A673 (cell line): ENCODE measurements around the gene KCNIP3. TPM values are rescaled to one million over a fixed set of nuclear protein-coding genes. Genes with fewer than 3 reads are reported as not detected.

Experiments
- BruUV-seq: library from RNA; stranded (reverse); fragments of 400-500 nt; replicated peaks from 2 replicates; lab custom pipeline; 2021; lab: Mats Ljungman, UMichigan
- CTCF ChIA-PET: fragments of 300-600 bp; sonication (Branson Sonifier 250); formaldehyde crosslinking; loops from one replicate; lab custom pipeline; 2022; ENCODE audit warnings: antibody characterized with exemption; lab: Charles Lee
- POLR2A ChIA-PET: fragments of 300-600 bp; sonication (Branson Sonifier 250); formaldehyde crosslinking; loops from one replicate; lab custom pipeline; 2022; ENCODE audit warnings: antibody characterized with exemption; ENCODE audit not compliant: low non-redundant PET; lab: Charles Lee
- DNase-seq: peaks from one replicate; pipeline ENCODE4 v3.0.0-alpha.2; 2015; ENCODE audit warnings: low spot score
- H3K27ac ChIP-seq: fragments of 200-600 bp; sonication (generic); 2 replicates; pipeline ENCODE4 v1.5.1; 2016; ENCODE audit warnings: mixed run types, low read depth, mild to moderate bottlenecking, mixed read lengths, antibody characterized with exemption, low read length; ENCODE audit not compliant: poor library complexity, severe bottlenecking
- H3K27me3 ChIP-seq: fragments of 200-600 bp; sonication (generic); replicated peaks from 2 replicates; pipeline ENCODE4 v1.6.1; 2017; ENCODE audit warnings: mixed run types, low read depth, mild to moderate bottlenecking, mixed read lengths, antibody characterized with exemption, low read length; ENCODE audit not compliant: insufficient read depth, poor library complexity
- H3K36me3 ChIP-seq: fragments of 200-600 bp; sonication (generic); 2 replicates; pipeline ENCODE4 v1.6.1; 2016; ENCODE audit warnings: mixed run types, mild to moderate bottlenecking, mixed read lengths, antibody characterized with exemption, low read length; ENCODE audit not compliant: insufficient read depth, poor library complexity, severe bottlenecking
- H3K4me1 ChIP-seq: fragments of 200-600 bp; sonication (generic); 2 replicates; pipeline ENCODE4 v1.6.1; 2017; ENCODE audit warnings: mixed run types, mild to moderate bottlenecking, mixed read lengths, antibody characterized with exemption, low read length; ENCODE audit not compliant: insufficient read depth, poor library complexity, severe bottlenecking
- H3K4me3 ChIP-seq: fragments of 200-600 bp; sonication (generic); 2 replicates; pipeline ENCODE4 v1.5.1; 2016; ENCODE audit warnings: low read depth, mixed run types, mild to moderate bottlenecking, mixed read lengths, low read length; ENCODE audit not compliant: poor library complexity, severe bottlenecking
- H3K9me3 ChIP-seq: fragments of 200-600 bp; sonication (generic); 2 replicates; pipeline ENCODE4 v1.6.1; 2016; ENCODE audit warnings: mixed run types, low read depth, mild to moderate bottlenecking, mixed read lengths, antibody characterized with exemption, low read length; ENCODE audit not compliant: poor library complexity, severe bottlenecking
- CTCF ChIP-seq: fragments of 300-800, 200-600 bp; sonication (generic); conservative IDR thresholded peaks from 2 replicates; pipeline ENCODE4 v1.5.1; 2017; ENCODE audit warnings: low read depth, mild to moderate bottlenecking, antibody characterized with exemption, low read length, moderate library complexity, mixed read lengths
- EZH2 ChIP-seq: fragments of 200-600 bp; sonication (generic); IDR thresholded peaks from 2 replicates; pipeline ENCODE4 v1.6.1; 2017; ENCODE audit warnings: borderline replicate concordance, low read depth, mild to moderate bottlenecking, mixed read lengths, antibody characterized with exemption, low read length; ENCODE audit not compliant: poor library complexity, severe bottlenecking
- intact Hi-C: fragments of 100-400 bp; cut with micrococcal nuclease; formaldehyde crosslinking; loops from one replicate; pipeline ENCODE4 v1.10.0; 2022; ENCODE audit not compliant: unreplicated experiment
- total RNA-seq: library from RNA; stranded (reverse); gene quantifications from 2 replicates; pipeline ENCODE4 v1.2.3, GENCODE V29; 2021

Gene KCNIP3
- total RNA-seq, 1 experiment from 2014 or later = 0.45 TPM

GRCh38 chr2:95300450-95300849, 3.3 kb downstream of the KCNIP3 start:
- H3K9me3 ChIP-seq = no peaks in the 10 kb centered on the region
- no peak for DNase-seq

GRCh38 chr2:95301186-95301585, 4.0 kb downstream of the KCNIP3 start:
- Histone ChIP-seq H3K36me3 (no peaks in the 10 kb centered on the region), H3K9me3 (no peaks in the 10 kb centered on the region), H3K4me1 (no peaks in the 10 kb centered on the region), H3K4me3 (no peak overlapping the region), H3K27ac (no peak overlapping the region), H3K27me3 (no peaks in the 10 kb centered on the region)
- intact Hi-C loops = no loop called here
- ChIA-PET POLR2A (no interaction called here), CTCF (no interaction called here)
- no peak for DNase-seq
- no peak for TF ChIP-seq EZH2
- TF ChIP-seq CTCF = no peak
- no TSS peak for BruUV-seq

More at GRCh38 chr2:95300450-95300849, 3.3 kb downstream of the KCNIP3 start:
- Histone ChIP-seq H3K4me3 (no peak overlapping the region), H3K27ac (no peak overlapping the region), H3K36me3 (no peaks in the 10 kb centered on the region), H3K4me1 (no peaks in the 10 kb centered on the region), H3K27me3 (no peaks in the 10 kb centered on the region)
- intact Hi-C loops = no loop called here
- TF ChIP-seq CTCF (no peak), EZH2 (no peak)
- ChIA-PET CTCF (no interaction called here), POLR2A (no interaction called here)
- BruUV-seq = no TSS peak

- ChIA-PET POLR2A (no interaction called here), CTCF (no interaction called here)
- BruUV-seq = no TSS peak
- Histone ChIP-seq H3K36me3 (no peaks in the 10 kb centered on the region), H3K4me3 (no peak overlapping the region), H3K9me3 (no peaks in the 10 kb centered on the region), H3K4me1 (no peaks in the 10 kb centered on the region), H3K27ac (no peak overlapping the region), H3K27me3 (no peaks in the 10 kb centered on the region)
- no peak for DNase-seq
- intact Hi-C loops = no loop called here
- TF ChIP-seq EZH2 (no peak), CTCF (no peak)
Measured at GRCh38 chr2:95301876-95302641, 4.9 kb downstream of the KCNIP3 start.
